Adrenal gland (tissue), 5 donors: ENCODE results near the gene BABAM2.

ENCODE experiments used
- POLR2A ChIP-seq, 2 donors: fragments of 450-650 bp; IDR thresholded peaks; one replicate each; pipeline ENCODE4 v1.6.1; 2017; ENCODE audit warnings: antibody characterized with exemption in 2 of 2, mild to moderate bottlenecking in 2 of 2, moderate library complexity in 1 of 2
- TF ChIP-seq, protein P1 (sequence below), 6 experiments: fragments of 450-650 bp in 4 of 6; fragments of 200-600 bp in 2 of 6; sonication (generic) in 1 of 6; IDR thresholded peaks; 1 replicate in 5 of 6; 2 replicates in 1 of 6; pipeline versions ENCODE4 v1.5.1 to v1.8.0; 2016 to 2021; ENCODE audit warnings: antibody characterized with exemption in 6 of 6, mild to moderate bottlenecking in 2 of 6, moderate library complexity in 1 of 6
- donor health status: DM: no; HTN: no; CAD: no.

DNA sequence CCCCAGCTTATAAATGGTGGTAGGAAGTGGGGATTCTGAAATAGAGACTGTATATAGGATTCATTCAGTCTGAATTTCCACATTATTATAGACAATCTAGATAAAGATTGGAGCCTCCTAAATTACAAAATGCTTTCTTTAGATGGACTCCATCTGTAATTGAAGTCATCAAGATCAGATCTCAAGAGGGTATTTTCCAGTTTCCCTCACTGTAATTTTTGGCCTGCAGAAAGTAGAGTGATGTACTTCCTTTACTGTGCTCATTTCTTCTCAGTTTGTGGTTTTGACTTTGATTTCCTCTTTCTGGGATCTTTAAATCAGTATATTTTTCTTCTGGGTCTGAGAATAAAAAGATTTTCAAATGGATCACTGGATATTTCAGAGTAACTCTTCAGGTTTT lies 7.2 kb downstream of the BABAM2 start:
- TF ChIP-seq, protein P1, sequence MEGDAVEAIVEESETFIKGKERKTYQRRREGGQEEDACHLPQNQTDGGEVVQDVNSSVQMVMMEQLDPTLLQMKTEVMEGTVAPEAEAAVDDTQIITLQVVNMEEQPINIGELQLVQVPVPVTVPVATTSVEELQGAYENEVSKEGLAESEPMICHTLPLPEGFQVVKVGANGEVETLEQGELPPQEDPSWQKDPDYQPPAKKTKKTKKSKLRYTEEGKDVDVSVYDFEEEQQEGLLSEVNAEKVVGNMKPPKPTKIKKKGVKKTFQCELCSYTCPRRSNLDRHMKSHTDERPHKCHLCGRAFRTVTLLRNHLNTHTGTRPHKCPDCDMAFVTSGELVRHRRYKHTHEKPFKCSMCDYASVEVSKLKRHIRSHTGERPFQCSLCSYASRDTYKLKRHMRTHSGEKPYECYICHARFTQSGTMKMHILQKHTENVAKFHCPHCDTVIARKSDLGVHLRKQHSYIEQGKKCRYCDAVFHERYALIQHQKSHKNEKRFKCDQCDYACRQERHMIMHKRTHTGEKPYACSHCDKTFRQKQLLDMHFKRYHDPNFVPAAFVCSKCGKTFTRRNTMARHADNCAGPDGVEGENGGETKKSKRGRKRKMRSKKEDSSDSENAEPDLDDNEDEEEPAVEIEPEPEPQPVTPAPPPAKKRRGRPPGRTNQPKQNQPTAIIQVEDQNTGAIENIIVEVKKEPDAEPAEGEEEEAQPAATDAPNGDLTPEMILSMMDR (IDR thresholded peaks at IDR 0.05), result no peak
- TF ChIP-seq POLR2A (IDR thresholded peaks at IDR 0.05), result no peak
